Gastrocnemius medialis (tissue), 4 donors: ENCODE data around the gene CDK5RAP3. TPM values are rescaled to one million over a fixed set of nuclear protein-coding genes. Genes with fewer than 3 reads are reported as not detected.
A peak's percentile ranks its signal among the peaks of the same experiment; 100 is the strongest.

ENCODE experiments used
- ATAC-seq, 2 donors: fragments of 150-250 bp; one replicate each; pipeline ENCODE4 v1.9.1; 2016
- DNase-seq, 2 donors: peaks; one replicate each; pipeline ENCODE4 v3.0.0-alpha.2; 2019
- H3K27ac ChIP-seq, 4 donors: fragments of 200-600 bp; sonication (generic); 1 replicate in 1 of 4; 2 replicates in 3 of 4; pipeline ENCODE4 v1.5.1; 2016 to 2018; ENCODE audit warnings: mild to moderate bottlenecking in 2 of 4, moderate library complexity in 1 of 4
- H3K27me3 ChIP-seq, 3 donors: fragments of 200-600 bp; sonication (generic) in 2 of 3; 1 replicate in 1 of 3; 2 replicates in 2 of 3; pipeline versions ENCODE4 v1.5.1 to v1.6.0; 2016 to 2019; ENCODE audit warnings: mild to moderate bottlenecking in 1 of 3, moderate library complexity in 1 of 3
- H3K36me3 ChIP-seq, 2 donors: fragments of 200-600 bp; sonication (generic) in 1 of 2; one replicate each; pipeline ENCODE4 v1.5.1; 2017 to 2018
- H3K4me1 ChIP-seq, 2 donors: fragments of 200-600 bp; sonication (generic) in 1 of 2; one replicate each; pipeline ENCODE4 v1.5.1; 2016 to 2017; ENCODE audit warnings: mild to moderate bottlenecking in 2 of 2
- H3K4me3 ChIP-seq, 4 donors: fragments of 200-600 bp; sonication (generic) in 3 of 4; 1 replicate in 1 of 4; 2 replicates in 3 of 4; pipeline ENCODE4 v1.5.1; 2016 to 2019; ENCODE audit warnings: mild to moderate bottlenecking in 2 of 4
- H3K9me3 ChIP-seq, 3 donors: fragments of 200-600 bp; sonication (generic) in 2 of 3; 1 replicate in 1 of 3; 2 replicates in 2 of 3; pipeline ENCODE4 v1.5.1; 2016 to 2019
- POLR2A ChIP-seq, 2 donors: fragments of 450-650 bp; IDR thresholded peaks; one replicate each; pipeline ENCODE4 v1.6.1; 2017; ENCODE audit warnings: antibody characterized with exemption in 2 of 2, mild to moderate bottlenecking in 2 of 2, moderate library complexity in 2 of 2
- in situ Hi-C, 4 donors: fragments of 200-750 bp; cut with MboI; loops; one replicate each; pipeline versions ENCODE4 v1.15.0 to v1.8.0; 2017; ENCODE audit warnings: low sequenced_read_pairs in 4 of 4
- intact Hi-C: fragments of 100-400 bp; cut with DNase I; formaldehyde crosslinking; loops from one replicate; pipeline ENCODE4 v1.15.1; 2023; ENCODE audit warnings: low total_unique reads
- total RNA-seq, 4 donors: library from RNA; depleted of rRNA; stranded (reverse); fragments of >200 nt; gene quantifications; one replicate each; pipeline versions ENCODE4 v1.1.0 to v1.2.3, GENCODE V29; 2016
- TF ChIP-seq, protein P1 (sequence below), 5 experiments: fragments of 450-650 bp in 3 of 5; fragments of 200-600 bp in 2 of 5; sonication (generic) in 2 of 5; IDR thresholded peaks in 4 of 5; conservative IDR thresholded peaks in 1 of 5; 1 replicate in 4 of 5; 2 replicates in 1 of 5; pipeline ENCODE4 v1.5.1; 2016 to 2019; ENCODE audit warnings: antibody characterized with exemption in 5 of 5, mild to moderate bottlenecking in 3 of 5, moderate library complexity in 3 of 5

Gene CDK5RAP3
- total RNA-seq, 4 donors from 2014 or later, result 14.2 to 35.9 (median 27.8) TPM

DNA sequence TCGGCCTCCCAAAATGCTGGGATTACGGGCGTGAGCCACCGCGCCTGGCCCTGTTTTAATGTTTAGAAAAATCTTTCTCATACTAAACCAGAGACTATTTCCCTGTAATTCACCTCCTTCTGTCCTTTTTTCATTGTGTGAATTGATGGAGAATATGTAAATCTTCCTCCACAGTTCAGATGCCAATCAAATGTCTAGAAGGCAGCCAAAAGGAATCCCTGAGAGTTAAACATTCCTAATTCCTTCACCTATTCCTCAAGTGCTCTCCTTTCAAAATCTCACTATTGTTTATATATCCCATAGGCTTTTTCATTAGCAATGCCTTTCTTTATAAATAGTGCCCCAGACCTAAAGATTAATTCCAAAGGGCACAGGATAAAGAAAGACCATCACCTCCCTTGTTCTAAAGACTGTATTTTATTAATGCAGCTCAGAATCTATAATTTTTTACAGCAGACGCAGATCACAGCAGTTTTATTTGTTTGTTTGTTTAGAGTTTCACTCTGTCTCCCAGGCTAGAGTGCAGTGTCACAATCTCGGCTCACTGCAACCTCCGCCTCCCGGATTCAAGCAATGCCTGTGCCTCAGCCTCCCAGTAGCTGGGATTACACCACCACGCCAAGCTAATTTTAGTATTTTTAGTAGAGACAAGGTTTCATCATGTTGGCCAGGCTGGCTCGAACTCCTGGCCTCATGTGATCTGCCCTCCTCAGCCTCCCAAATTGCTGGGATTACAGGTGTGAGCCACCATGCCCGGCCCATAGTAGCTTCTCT is 36.2 kb downstream of the CDK5RAP3 start:
- no peaks in the 10 kb centered on the region for H3K36me3 ChIP-seq
- peaks cover 10 to 27% (median 23%) of the 10 kb centered on the region in 3 donors for H3K27me3 ChIP-seq
- no peak overlapping the region for H3K27ac ChIP-seq
- ATAC-seq, result no peak
- in situ Hi-C loops, result no loop called here
- TF ChIP-seq, protein P1, sequence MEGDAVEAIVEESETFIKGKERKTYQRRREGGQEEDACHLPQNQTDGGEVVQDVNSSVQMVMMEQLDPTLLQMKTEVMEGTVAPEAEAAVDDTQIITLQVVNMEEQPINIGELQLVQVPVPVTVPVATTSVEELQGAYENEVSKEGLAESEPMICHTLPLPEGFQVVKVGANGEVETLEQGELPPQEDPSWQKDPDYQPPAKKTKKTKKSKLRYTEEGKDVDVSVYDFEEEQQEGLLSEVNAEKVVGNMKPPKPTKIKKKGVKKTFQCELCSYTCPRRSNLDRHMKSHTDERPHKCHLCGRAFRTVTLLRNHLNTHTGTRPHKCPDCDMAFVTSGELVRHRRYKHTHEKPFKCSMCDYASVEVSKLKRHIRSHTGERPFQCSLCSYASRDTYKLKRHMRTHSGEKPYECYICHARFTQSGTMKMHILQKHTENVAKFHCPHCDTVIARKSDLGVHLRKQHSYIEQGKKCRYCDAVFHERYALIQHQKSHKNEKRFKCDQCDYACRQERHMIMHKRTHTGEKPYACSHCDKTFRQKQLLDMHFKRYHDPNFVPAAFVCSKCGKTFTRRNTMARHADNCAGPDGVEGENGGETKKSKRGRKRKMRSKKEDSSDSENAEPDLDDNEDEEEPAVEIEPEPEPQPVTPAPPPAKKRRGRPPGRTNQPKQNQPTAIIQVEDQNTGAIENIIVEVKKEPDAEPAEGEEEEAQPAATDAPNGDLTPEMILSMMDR (IDR thresholded peaks at IDR 0.05 in 4 of 5, conservative IDR thresholded peaks at IDR 0.05 in 1 of 5), result no peak
- no peak for TF ChIP-seq POLR2A (IDR thresholded peaks at IDR 0.05)
- intact Hi-C loops, result no loop called here
- no peak overlapping the region for H3K4me3 ChIP-seq
- peaks cover 6 to 13% of the 10 kb centered on the region in 2 donors for H3K4me1 ChIP-seq
- no peak for DNase-seq
- no peaks in the 10 kb centered on the region for H3K9me3 ChIP-seq

DNA sequence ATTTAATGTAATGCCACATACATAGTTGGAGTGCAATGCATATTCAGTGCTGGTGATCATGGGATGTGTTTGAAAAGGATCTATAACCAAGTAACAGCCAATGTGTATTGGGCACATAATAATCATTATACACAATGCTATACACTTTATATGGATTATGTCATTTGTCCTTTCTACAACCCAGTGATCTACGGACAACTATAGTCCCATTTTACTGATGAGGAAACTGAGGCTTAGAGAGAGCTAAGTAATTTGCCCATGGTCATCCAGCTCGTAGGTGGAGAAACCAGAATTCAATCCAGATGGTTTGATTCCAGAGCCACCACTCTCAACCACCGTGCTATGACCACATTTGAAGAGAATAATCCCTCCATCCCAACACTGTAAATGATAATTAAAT is 39.3 kb downstream of the CDK5RAP3 start:
- Histone ChIP-seq H3K27me3 (peaks cover 23 to 45% (median 39%) of the 10 kb centered on the region in 3 donors), H3K4me1 (peaks cover 6% of the 10 kb centered on the region in 2 donors), H3K36me3 (no peaks in the 10 kb centered on the region), H3K27ac (no peak overlapping the region), H3K9me3 (no peaks in the 10 kb centered on the region), H3K4me3 (no peak overlapping the region)
- intact Hi-C loops, result no loop called here
- no peak for DNase-seq
- no peak for ATAC-seq
- in situ Hi-C loops, result loop anchor here in 2 of 4 donors (10.0 kb wide), 2 partner anchors 125 to 135 kb away; no protein-coding TSS in a partner anchor
- no peak for TF ChIP-seq POLR2A (IDR thresholded peaks at IDR 0.05)
- TF ChIP-seq, protein P1 (IDR thresholded peaks at IDR 0.05 in 4 of 5, conservative IDR thresholded peaks at IDR 0.05 in 1 of 5), result no peak

DNA sequence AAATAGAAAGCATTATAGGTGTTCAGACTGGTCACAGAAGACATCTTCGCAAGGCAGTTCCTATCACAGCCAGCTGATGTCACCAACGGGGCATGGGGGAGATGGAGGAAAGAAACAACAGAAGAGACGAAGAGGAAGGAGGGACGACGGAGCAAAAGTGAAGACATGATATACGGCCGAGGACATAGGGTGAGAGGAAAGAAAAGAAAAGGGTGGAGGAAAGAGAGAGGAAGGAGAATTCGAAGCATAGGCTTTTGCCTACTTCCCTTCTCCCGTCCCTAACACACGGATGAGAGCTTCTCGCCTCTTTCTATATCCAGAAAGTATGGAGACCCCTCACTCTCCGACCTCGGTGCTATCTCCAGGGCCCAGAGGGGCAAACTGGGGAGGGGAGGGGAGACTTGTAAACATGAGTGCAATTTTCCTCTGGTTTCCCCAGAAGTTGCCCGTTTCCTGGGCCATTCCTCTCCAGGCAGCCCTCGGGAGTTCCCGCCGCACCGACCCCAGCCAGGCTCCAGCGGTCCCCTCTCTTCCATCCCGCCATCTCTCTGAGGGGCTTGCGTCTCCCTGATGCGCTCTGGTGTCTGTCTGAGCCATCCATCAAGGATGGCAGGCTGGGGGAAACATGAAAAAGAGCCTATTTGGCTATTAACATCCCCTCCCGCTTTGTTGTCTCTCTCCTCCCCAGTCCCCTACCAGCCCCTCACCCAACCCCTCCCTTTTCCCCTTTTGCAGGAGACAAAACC is 40.7 kb downstream of the CDK5RAP3 start:
- H3K27ac ChIP-seq, result no peak overlapping the region
- no peak for ATAC-seq
- no peaks in the 10 kb centered on the region for H3K9me3 ChIP-seq
- TF ChIP-seq, protein P1 (IDR thresholded peaks at IDR 0.05 in 4 of 5, conservative IDR thresholded peaks at IDR 0.05 in 1 of 5), result peak in 2 of 5 experiments; percentile 16 to 52
- no peak for TF ChIP-seq POLR2A (IDR thresholded peaks at IDR 0.05)
- peaks cover 6% of the 10 kb centered on the region in 2 donors for H3K4me1 ChIP-seq
- intact Hi-C loops, result no loop called here
- peaks cover 23 to 45% (median 39%) of the 10 kb centered on the region in 3 donors for H3K27me3 ChIP-seq
- no peak for DNase-seq
- no peaks in the 10 kb centered on the region for H3K36me3 ChIP-seq
- in situ Hi-C loops, result loop anchor here in 2 of 4 donors (10.0 kb wide), 2 partner anchors 123 to 133 kb away; no protein-coding TSS in a partner anchor
- H3K4me3 ChIP-seq, result peak overlapping the region in 3 of 4 donors; percentile 21 to 56 (median 37)

DNA sequence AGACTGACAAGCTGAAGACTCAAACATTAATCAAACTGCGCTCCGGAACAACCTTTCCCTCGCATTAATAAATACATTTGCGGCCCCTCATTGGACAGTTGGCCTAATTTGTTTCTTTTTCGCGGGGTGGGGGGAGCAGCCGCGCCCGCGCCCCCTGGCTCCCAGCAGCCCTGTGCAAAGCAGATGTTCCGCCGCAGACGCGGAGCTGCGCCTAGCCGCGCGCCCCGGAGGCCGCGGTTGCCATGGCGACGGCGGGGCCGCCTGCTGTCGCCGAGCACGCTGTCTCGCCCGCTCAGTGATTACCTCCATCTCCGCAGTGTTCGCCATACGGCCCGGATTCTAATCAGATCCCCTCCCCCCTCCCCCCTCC is 41.2 kb downstream of the CDK5RAP3 start:
- DNase-seq, result no peak
- H3K27me3 ChIP-seq, result peaks cover 23 to 45% (median 39%) of the 10 kb centered on the region in 3 donors
- TF ChIP-seq, protein P1 (IDR thresholded peaks at IDR 0.05 in 4 of 5, conservative IDR thresholded peaks at IDR 0.05 in 1 of 5), result no peak
- no peak for TF ChIP-seq POLR2A (IDR thresholded peaks at IDR 0.05)
- no peak overlapping the region for H3K27ac ChIP-seq
- no peaks in the 10 kb centered on the region for H3K36me3 ChIP-seq
- no peaks in the 10 kb centered on the region for H3K9me3 ChIP-seq
- ATAC-seq, result no peak
- in situ Hi-C loops, result loop anchor here in 2 of 4 donors (10.0 kb wide), 2 partner anchors 123 to 133 kb away; no protein-coding TSS in a partner anchor
- peaks cover 6% of the 10 kb centered on the region in 2 donors for H3K4me1 ChIP-seq
- H3K4me3 ChIP-seq, result peak overlapping the region in 3 of 4 donors; percentile 21 to 56 (median 37)
- intact Hi-C loops, result no loop called here
